H1 (cell line): Measurements from ENCODE around the gene TDRD9. TPM values are rescaled to one million over a fixed set of nuclear protein-coding genes. Genes with fewer than 3 reads are reported as not detected.

Source experiments
- CTCF ChIA-PET: fragments of 300-600 bp; sonication (Branson Sonifier 250); formaldehyde crosslinking; loops from one replicate; lab custom pipeline; 2021; ENCODE audit not compliant: partially characterized antibody; lab: Charles Lee
- POLR2A ChIA-PET: fragments of 300-600 bp; sonication (Branson Sonifier 250); formaldehyde crosslinking; loops from one replicate; lab custom pipeline; 2021; ENCODE audit warnings: inconsistent platforms; ENCODE audit not compliant: partially characterized antibody; lab: Charles Lee
- DNase-seq, 2 experiments: peaks; one replicate each; pipeline versions ENCODE4 v3.0.0 to v3.0.0-alpha.2; 2010 to 2022; ENCODE audit warnings: low spot score in 2 of 2, low read depth in 1 of 2, mixed read lengths in 1 of 2
- FAIRE-seq: peaks from 2 replicates; lab custom pipeline; 2011; peaks lifted over from hg19 to GRCh38; lab: Jason Lieb, UNC
- H2AFZ ChIP-seq: 2 replicates; pipeline ENCODE4 v1.8.1; 2012; ENCODE audit warnings: low read length, inconsistent platforms
- H2AK5ac ChIP-seq: 2 replicates; pipeline ENCODE4 v1.6.1; 2013; ENCODE audit warnings: low read depth, low read length
- H2BK120ac ChIP-seq: replicated peaks from 2 replicates; pipeline ENCODE3; 2013; ENCODE audit warnings: low read depth, low read length, inconsistent platforms
- H2BK12ac ChIP-seq: 2 replicates; pipeline ENCODE4 v1.6.1; 2013; ENCODE audit warnings: low read depth, low read length
- H2BK15ac ChIP-seq: 2 replicates; pipeline ENCODE4 v1.6.1; 2013; ENCODE audit warnings: low read length
- H2BK20ac ChIP-seq: 2 replicates; pipeline ENCODE4 v1.6.1; 2013; ENCODE audit warnings: low read length
- H2BK5ac ChIP-seq: 2 replicates; pipeline ENCODE4 v1.6.1; 2013; ENCODE audit warnings: low read depth, low read length
- H3K14ac ChIP-seq: 2 replicates; pipeline ENCODE4 v1.6.1; 2013; ENCODE audit warnings: inconsistent platforms; ENCODE audit not compliant: insufficient read length
- H3K18ac ChIP-seq: 2 replicates; pipeline ENCODE4 v1.6.1; 2013; ENCODE audit warnings: low read length; ENCODE audit errors: extremely low read depth
- H3K23ac ChIP-seq: 2 replicates; pipeline ENCODE4 v1.6.1; 2013; ENCODE audit warnings: inconsistent platforms; ENCODE audit not compliant: insufficient read length
- H3K23me2 ChIP-seq: 2 replicates; pipeline ENCODE4 v1.6.1; 2013; ENCODE audit warnings: low read depth, low read length
- H3K27ac ChIP-seq: 2 replicates; pipeline ENCODE4 v1.6.1; 2011; ENCODE audit warnings: low read depth, low read length, inconsistent platforms
- H3K27me3 ChIP-seq, 4 experiments: replicated peaks in 1 of 4; 1 replicate in 1 of 4; 2 replicates in 3 of 4; pipeline versions ENCODE4 v1.6.1 to v1.8.1; 2011 to 2013; ENCODE audit warnings: low read length in 3 of 4, mild to moderate bottlenecking in 3 of 4, inconsistent platforms in 2 of 4, mixed read lengths in 2 of 4, moderate library complexity in 1 of 4; ENCODE audit not compliant: control insufficient read depth in 3 of 4, insufficient read depth in 3 of 4; ENCODE audit errors: extremely low read depth in 1 of 4
- H3K36me3 ChIP-seq, 4 experiments: 2 replicates each; pipeline versions ENCODE4 v1.6.1 to v1.8.1; 2011 to 2013; ENCODE audit warnings: mild to moderate bottlenecking in 4 of 4, low read length in 3 of 4, moderate library complexity in 2 of 4, control low read depth in 1 of 4, inconsistent platforms in 1 of 4; ENCODE audit not compliant: insufficient read depth in 4 of 4, control insufficient read depth in 2 of 4
- H3K4ac ChIP-seq: replicated peaks from 2 replicates; pipeline ENCODE3; 2013; ENCODE audit warnings: low read length, low read depth, mixed read lengths, inconsistent platforms; ENCODE audit not compliant: insufficient read length
- H3K4me1 ChIP-seq, 4 experiments: replicated peaks in 1 of 4; 1 replicate in 1 of 4; 2 replicates in 3 of 4; pipeline versions ENCODE4 v1.6.1 to v1.8.1; 2011 to 2013; ENCODE audit warnings: low read length in 3 of 4, inconsistent platforms in 2 of 4, mixed read lengths in 1 of 4; ENCODE audit not compliant: insufficient read depth in 4 of 4, control insufficient read depth in 3 of 4
- H3K4me2 ChIP-seq, 2 experiments: 2 replicates each; pipeline versions ENCODE4 v1.6.1 to v1.8.1; 2011 to 2013; ENCODE audit warnings: low read depth in 2 of 2, low read length in 2 of 2, control low read depth in 1 of 2, inconsistent platforms in 1 of 2, mild to moderate bottlenecking in 1 of 2; ENCODE audit not compliant: insufficient read depth in 1 of 2
- H3K4me3 ChIP-seq, 4 experiments: fragments of 200-600, 300-600 bp in 1 of 4; sonication (generic), shearing (Covaris generic), sonication (Bioruptor Twin) in 1 of 4; 2 replicates each; pipeline versions ENCODE4 v1.5.1 to v1.8.1; 2011 to 2016; ENCODE audit warnings: low read length in 4 of 4, low read depth in 3 of 4, control low read depth in 2 of 4, inconsistent platforms in 2 of 4, mild to moderate bottlenecking in 2 of 4, mixed read lengths in 1 of 4, moderate library complexity in 1 of 4; ENCODE audit not compliant: insufficient read depth in 2 of 4; ENCODE audit errors: extremely low read depth in 1 of 4
- H3K56ac ChIP-seq: replicated peaks from 2 replicates; pipeline ENCODE3; 2013; ENCODE audit warnings: low read depth, mild to moderate bottlenecking, mixed read lengths, low read length, inconsistent platforms; ENCODE audit not compliant: insufficient read length
- H3K79me1 ChIP-seq: 2 replicates; pipeline ENCODE4 v1.6.1; 2013; ENCODE audit warnings: low read depth, low read length, control low read depth
- H3K79me2 ChIP-seq, 2 experiments: 2 replicates each; pipeline versions ENCODE4 v1.6.1 to v1.8.1; 2012 to 2013; ENCODE audit warnings: low read length in 2 of 2, mild to moderate bottlenecking in 2 of 2, inconsistent platforms in 1 of 2; ENCODE audit not compliant: insufficient read depth in 2 of 2, control insufficient read depth in 1 of 2
- H3K9ac ChIP-seq, 4 experiments: replicated peaks in 1 of 4; 1 replicate in 1 of 4; 2 replicates in 3 of 4; pipeline versions ENCODE4 v1.6.1 to v1.8.1; 2011 to 2013; ENCODE audit warnings: low read depth in 3 of 4, low read length in 3 of 4, control low read depth in 2 of 4, mild to moderate bottlenecking in 2 of 4, moderate library complexity in 2 of 4, inconsistent platforms in 1 of 4; ENCODE audit errors: extremely low read depth in 1 of 4
- H3K9me3 ChIP-seq, 2 experiments: 2 replicates each; pipeline versions ENCODE4 v1.6.1 to v1.8.1; 2012 to 2013; ENCODE audit warnings: mild to moderate bottlenecking in 2 of 2, moderate library complexity in 2 of 2, control low read depth in 1 of 2, inconsistent platforms in 1 of 2, low read depth in 1 of 2, low read length in 1 of 2, mixed read lengths in 1 of 2; ENCODE audit not compliant: insufficient read depth in 2 of 2
- H4K20me1 ChIP-seq, 2 experiments: replicated peaks in 1 of 2; 2 replicates each; pipeline versions ENCODE3 to v1.8.1; 2011 to 2013; ENCODE audit warnings: inconsistent platforms in 2 of 2, low read length in 2 of 2, mild to moderate bottlenecking in 1 of 2; ENCODE audit not compliant: insufficient read depth in 2 of 2, control insufficient read depth in 1 of 2
- H4K5ac ChIP-seq: 2 replicates; pipeline ENCODE4 v1.6.1; 2013; ENCODE audit warnings: low read length, low read depth, mixed read lengths, inconsistent platforms; ENCODE audit not compliant: insufficient read length
- H4K8ac ChIP-seq: 2 replicates; pipeline ENCODE4 v1.8.0; 2013; ENCODE audit warnings: mild to moderate bottlenecking, moderate library complexity, low read length, inconsistent platforms; ENCODE audit not compliant: insufficient read depth; ENCODE audit errors: extremely low read depth
- H4K91ac ChIP-seq: replicated peaks from 2 replicates; pipeline ENCODE3; 2013; ENCODE audit warnings: low read length, mixed read lengths, inconsistent platforms; ENCODE audit not compliant: insufficient read length
- CREB1 ChIP-seq: IDR thresholded peaks from 2 replicates; pipeline ENCODE4 v1.6.1; 2012; ENCODE audit warnings: inconsistent platforms
- CTBP2 ChIP-seq: IDR thresholded peaks from 2 replicates; pipeline ENCODE4 v1.7.0; 2011; ENCODE audit warnings: borderline replicate concordance, mild to moderate bottlenecking, moderate library complexity, mixed read lengths, low read length; ENCODE audit not compliant: insufficient read depth, insufficient read length
- NANOG ChIP-seq: IDR thresholded peaks from 2 replicates; pipeline ENCODE4 v1.6.1; 2011; ENCODE audit warnings: low read length, low read depth, mild to moderate bottlenecking, inconsistent platforms; ENCODE audit not compliant: insufficient read depth, poor library complexity, severe bottlenecking
- RNF2 ChIP-seq: fragments of 200-900, 300-1000 bp; sonication (generic); IDR thresholded peaks from 2 replicates; pipeline ENCODE4 v1.7.1; 2016; ENCODE audit warnings: borderline replicate concordance, low read depth, mild to moderate bottlenecking, antibody characterized with exemption, low read length; ENCODE audit not compliant: poor library complexity, severe bottlenecking; ENCODE audit errors: missing control alignments
- SRF ChIP-seq: IDR thresholded peaks from 2 replicates; pipeline ENCODE4 v1.6.1; 2011; ENCODE audit warnings: mild to moderate bottlenecking, low read depth, low read length, moderate library complexity
- TAF7 ChIP-seq: optimal IDR thresholded peaks from 2 replicates; pipeline ENCODE3; 2011; ENCODE audit warnings: low read depth, mild to moderate bottlenecking, inconsistent platforms, low read length, moderate library complexity, borderline replicate concordance
- TCF12 ChIP-seq: IDR thresholded peaks from 2 replicates; pipeline ENCODE4 v1.6.1; 2011; ENCODE audit warnings: low read depth, mild to moderate bottlenecking, low read length
- WGBS, 2 experiments: shearing (Covaris generic) in 1 of 2; methylation state at CpG; one replicate each; pipeline versions ENCODE4 v1.1.6 to v1.1.7; 2013 to 2015; ENCODE audit warnings: low lambda C conversion rate in 2 of 2, mixed read lengths in 2 of 2, inconsistent platforms in 1 of 2, low coverage in 1 of 2, missing lambda C conversion rate in 1 of 2; ENCODE audit not compliant: insufficient replicate concordance in 2 of 2, insufficient coverage in 1 of 2, insufficient read length in 1 of 2; ENCODE audit errors: extremely low coverage in 1 of 2, missing lambda C conversion rate in 1 of 2; 5-methylcytosine and 5-hydroxymethylcytosine counted together
- polyA plus RNA-seq, 7 experiments: library from polyadenylated mRNA; depleted of rRNA in 3 of 7; stranded (reverse) in 5 of 7; unstranded in 2 of 7; fragments of >200 nt in 5 of 7; fragments of 200-250 nt in 2 of 7; gene quantifications; 1 replicate in 5 of 7; 2 replicates in 1 of 7; 4 replicates in 1 of 7; pipeline versions ENCODE4 v1.2.1 to v1.2.3, GENCODE V29; 2011 to 2013; ENCODE audit warnings: missing spikeins in 2 of 7, mixed read lengths in 2 of 7
- total RNA-seq: library from RNA; stranded (reverse); fragmentation: NEBNext Ultra II Directional; extraction: Animal tissue kit (Norgen Biotek cat#: 25700); gene quantifications from 2 replicates; pipeline ENCODE4 v1.2.1, GENCODE V29; 2021
- TF ChIP-seq, protein P1 (sequence below): IDR thresholded peaks from 2 replicates; pipeline ENCODE4 v1.6.1; 2012; ENCODE audit warnings: inconsistent platforms

TDRD9 gene
- total and polyA plus RNA-seq, 2 of the 8 experiments (the other 6 are each of a cell fraction or from before 2014, with no cell fraction given) = not detected

GRCh38 chr14:104091927-104092771 is 163.9 kb downstream of the TDRD9 start:
- no peak overlapping the region for H3K9ac ChIP-seq
- no peaks in the 10 kb centered on the region for H3K36me3 ChIP-seq
- H3K18ac ChIP-seq = no peak overlapping the region; the same call in 1 of the 2 replicates
- CTCF ChIA-PET = interaction anchor here (0.7 to 6.6 kb wide), 5 partner anchors 7 to 336 kb away, joined by 3 to 76 read pairs (median 9); partner anchors contain the start of gene ASPG
- 92% methylated on average over 21 of the region's 23 CpGs; no CpG with 5 or more reads in 1 of the 2 experiments for WGBS, 2 experiments
- POLR2A ChIA-PET = no interaction called here
- H3K27me3 ChIP-seq = no peaks in the 10 kb centered on the region
- no peaks in the 10 kb centered on the region for H4K20me1 ChIP-seq
- H2AK5ac ChIP-seq = no peak overlapping the region
- H3K4me3 ChIP-seq = no peak overlapping the region
- H3K23ac ChIP-seq = no peak overlapping the region
- H2BK20ac ChIP-seq = no peak overlapping the region
- no peak overlapping the region for H3K27ac ChIP-seq
- no peaks in the 10 kb centered on the region for H3K79me1 ChIP-seq
- no peaks in the 10 kb centered on the region; a peak in 1 of 4 replicates for H3K9me3 ChIP-seq
- H2AFZ ChIP-seq = no peak overlapping the region
- no peak overlapping the region for H3K4ac ChIP-seq
- H2BK12ac ChIP-seq = no peak overlapping the region
- FAIRE-seq (no peak), DNase-seq (peak in 1 of 2 experiments; percentile 43)
- TF ChIP-seq NANOG (no peak), CTBP2 (no peak), CREB1 (no peak), TAF7 (no peak), TCF12 (no peak), SRF (no peak), RNF2 (no peak)
- TF ChIP-seq, protein P1, sequence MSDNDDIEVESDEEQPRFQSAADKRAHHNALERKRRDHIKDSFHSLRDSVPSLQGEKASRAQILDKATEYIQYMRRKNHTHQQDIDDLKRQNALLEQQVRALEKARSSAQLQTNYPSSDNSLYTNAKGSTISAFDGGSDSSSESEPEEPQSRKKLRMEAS = no peak
- peaks cover 0 to 7% (median 4%) of the 10 kb centered on the region in 4 experiments; a peak in 3 of 7 replicates for H3K4me1 ChIP-seq
- H3K4me2 ChIP-seq = no peak overlapping the region
- no peak overlapping the region for H4K91ac ChIP-seq
- no peak overlapping the region for H2BK5ac ChIP-seq
- H4K5ac ChIP-seq = no peak overlapping the region
- no peak overlapping the region for H4K8ac ChIP-seq
- H2BK15ac ChIP-seq = no peak overlapping the region
- H2BK120ac ChIP-seq = no peak overlapping the region
- H3K79me2 ChIP-seq = no peaks in the 10 kb centered on the region
- no peak overlapping the region for H3K14ac ChIP-seq
- no peaks in the 10 kb centered on the region for H3K23me2 ChIP-seq
- no peak overlapping the region for H3K56ac ChIP-seq
